Activated CD4-positive, alpha-beta T cell treated with anti-CD3 and anti-CD28 coated beads, Interleukin-2, amount 50 U/mL, for 16 hours (primary cell): ENCODE results near the gene EHD4.
A peak's percentile ranks its signal among the peaks of the same experiment; 100 is the strongest.

Experiments used
- DNase-seq: peaks from one replicate; pipeline ENCODE4 v3.0.0-alpha.2; 2020

EHD4 gene

GRCh38 chr15:41933771-41934170, 38.6 kb downstream of the EHD4 start:
- DNase-seq: no peak

- no peak for DNase-seq
These were observed 39.0 kb downstream of the EHD4 start for GRCh38 chr15:41933326-41933725.

GRCh38 chr15:41932511-41933289, 39.7 kb downstream of the EHD4 start:
- DNase-seq: no peak

GRCh38 chr15:41932101-41932500, 40.3 kb downstream of the EHD4 start:
- no peak for DNase-seq

GRCh38 chr15:41930867-41931222, 41.5 kb downstream of the EHD4 start:
- no peak for DNase-seq

GRCh38 chr15:41930221-41930866, 42.0 kb downstream of the EHD4 start:
- DNase-seq: no peak

GRCh38 chr15:41928637-41929620, 43.4 kb downstream of the EHD4 start:
- DNase-seq: peak; percentile 24

- DNase-seq: no peak
These were observed 44.3 kb downstream of the EHD4 start for GRCh38 chr15:41928100-41928499.

- no peak for DNase-seq
These were observed 44.8 kb downstream of the EHD4 start for GRCh38 chr15:41927536-41927935.

- DNase-seq: no peak
These were observed 45.9 kb downstream of the EHD4 start for GRCh38 chr15:41926185-41927056.

- no peak for DNase-seq
These were observed 47.2 kb downstream of the EHD4 start for GRCh38 chr15:41925086-41925608.

GRCh38 chr15:41923401-41923997, 48.9 kb downstream of the EHD4 start:
- no peak for DNase-seq

GRCh38 chr15:41922353-41922752, 50.0 kb downstream of the EHD4 start:
- no peak for DNase-seq

GRCh38 chr15:41921639-41922038, 50.7 kb downstream of the EHD4 start:
- DNase-seq: no peak

GRCh38 chr15:41921167-41921566, 51.2 kb downstream of the EHD4 start:
- no peak for DNase-seq

- no peak for DNase-seq
These were observed 52.3 kb downstream of the EHD4 start for GRCh38 chr15:41919954-41920538.

GRCh38 chr15:41919201-41919820, 53.0 kb downstream of the EHD4 start:
- no peak for DNase-seq

GRCh38 chr15:41918506-41919126, 53.7 kb downstream of the EHD4 start:
- no peak for DNase-seq

- DNase-seq: no peak
These were observed 54.5 kb downstream of the EHD4 start for GRCh38 chr15:41917767-41918430.
